Measurements from ENCODE around the gene BRAF.
"Not testable (repeated sequence)": the region's sequence is repeated elsewhere in the genome, so short reads cannot be mapped to it uniquely, and the experiment has no call there.

BRAF gene

DNA sequence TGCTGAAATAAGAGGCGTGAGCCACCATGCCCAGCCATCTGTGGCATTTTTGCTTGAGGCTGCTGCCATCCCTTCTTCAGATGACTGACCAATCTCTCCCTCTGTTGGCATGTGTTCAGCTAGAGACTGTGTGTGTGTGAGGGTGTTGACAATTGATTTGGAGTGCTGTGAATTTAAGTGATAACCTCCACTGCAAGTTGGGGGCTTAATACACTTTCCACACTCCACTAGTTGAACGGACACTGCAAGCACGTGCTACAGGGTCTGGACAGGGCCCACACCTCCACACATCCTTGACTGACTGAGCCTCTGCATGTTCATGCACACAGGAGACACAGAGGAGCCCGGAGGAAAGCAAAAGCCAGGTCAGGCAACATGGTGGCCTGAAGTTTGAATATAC is 51.3 kb downstream of the BRAF start:
- DNase-seq, result no peak

DNA sequence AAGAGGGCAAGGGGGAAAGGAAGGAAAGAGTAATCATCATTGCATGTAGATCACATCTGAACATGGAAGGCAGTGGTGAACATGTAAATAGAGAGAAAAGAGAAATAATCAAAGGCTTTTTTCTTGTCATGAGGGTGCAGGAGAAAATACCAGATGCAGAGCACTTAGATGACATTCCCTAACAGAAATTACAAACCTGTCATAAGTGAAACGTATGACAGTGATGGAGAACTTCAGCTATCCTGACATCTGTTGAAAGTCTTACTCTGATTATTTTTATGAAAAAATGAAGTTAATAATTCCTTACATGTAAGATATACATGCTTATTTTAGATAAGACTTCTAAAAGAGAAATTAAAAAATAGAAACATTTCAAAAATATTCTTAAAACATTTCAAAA is 54.7 kb downstream of the BRAF start:
- DNase-seq, result no peak

DNA sequence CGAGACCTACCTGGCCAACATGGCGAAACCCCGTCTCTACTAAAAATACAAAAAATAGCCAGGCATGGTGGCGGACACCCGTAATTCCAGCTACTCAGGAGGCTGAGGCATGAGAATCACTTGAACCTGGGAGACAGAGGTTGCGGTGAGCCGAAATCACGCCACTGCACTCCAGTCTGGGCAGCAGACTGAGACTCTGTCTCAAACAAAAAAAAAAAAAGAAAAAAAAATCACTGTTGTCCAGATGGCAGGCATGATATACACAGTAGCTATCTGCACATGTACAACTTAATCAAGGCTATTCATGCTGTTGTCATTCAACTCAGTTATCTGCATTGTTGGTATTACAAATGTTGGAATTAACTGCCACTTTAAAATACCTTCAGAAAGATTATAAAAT is 55.3 kb downstream of the BRAF start:
- DNase-seq, result no peak

DNA sequence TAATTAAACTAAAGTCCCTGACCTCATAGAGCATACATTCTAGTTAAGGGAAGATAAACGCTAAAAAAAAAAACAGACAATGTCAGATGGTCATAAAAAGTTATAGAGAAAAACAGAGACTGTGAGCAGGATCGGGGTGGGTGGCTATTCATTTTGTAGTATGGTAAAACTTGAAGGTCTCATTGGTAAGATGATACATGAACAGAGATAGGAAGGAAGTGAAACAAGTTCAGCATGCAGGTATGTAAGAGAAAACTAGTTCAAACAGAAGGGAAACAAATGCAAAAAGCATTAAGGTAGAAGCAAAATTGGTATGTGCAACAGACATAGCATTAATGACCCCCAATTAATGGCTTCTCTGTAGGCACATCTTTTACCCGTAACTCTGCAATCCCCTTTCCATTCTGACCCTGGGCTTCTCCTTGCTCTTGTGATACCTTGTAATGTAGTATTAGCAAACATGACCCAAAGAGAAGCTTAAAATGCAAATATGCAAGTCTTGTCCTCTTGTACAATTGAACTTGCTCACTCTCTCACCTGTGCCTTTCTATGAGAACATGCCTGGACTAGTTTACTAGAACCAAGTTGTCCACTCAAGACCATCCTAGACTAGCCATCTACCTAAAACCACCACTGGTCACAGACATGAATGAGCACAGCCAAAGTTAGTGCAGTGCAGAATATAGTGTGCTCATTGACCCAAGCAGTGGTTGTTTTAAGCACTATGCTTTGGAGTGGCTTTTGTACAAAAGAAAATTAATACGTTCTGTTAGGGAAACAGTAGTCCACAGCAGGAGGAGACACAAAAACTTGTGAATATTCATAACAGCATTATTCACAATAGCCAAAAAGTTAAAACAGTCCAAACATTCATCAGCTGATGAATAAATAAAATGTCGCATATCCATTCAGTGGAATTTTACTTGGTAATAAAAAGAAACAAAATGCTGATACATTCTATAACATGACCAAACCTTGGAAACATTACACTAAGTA is 57.0 kb downstream of the BRAF start:
- DNase-seq, result no peak

DNA sequence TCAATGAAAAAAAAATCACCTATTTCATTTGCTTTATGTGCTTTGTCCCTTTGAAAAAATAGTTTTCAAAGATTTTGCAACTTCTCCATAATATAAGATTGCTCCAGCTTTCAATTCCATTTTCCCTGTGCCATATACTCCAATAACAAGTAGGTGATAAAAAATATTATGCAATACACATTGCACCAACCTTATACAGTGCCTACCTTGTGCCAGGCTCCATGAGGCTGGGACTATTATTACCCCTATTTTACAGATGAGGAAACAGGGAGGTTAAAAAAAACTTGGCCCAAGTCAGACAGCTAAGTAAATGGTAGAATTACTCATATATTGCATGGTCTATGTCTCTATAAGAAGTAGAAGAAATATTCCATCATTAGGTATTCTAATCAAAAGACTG is 57.8 kb downstream of the BRAF start:
- no peak for DNase-seq

DNA sequence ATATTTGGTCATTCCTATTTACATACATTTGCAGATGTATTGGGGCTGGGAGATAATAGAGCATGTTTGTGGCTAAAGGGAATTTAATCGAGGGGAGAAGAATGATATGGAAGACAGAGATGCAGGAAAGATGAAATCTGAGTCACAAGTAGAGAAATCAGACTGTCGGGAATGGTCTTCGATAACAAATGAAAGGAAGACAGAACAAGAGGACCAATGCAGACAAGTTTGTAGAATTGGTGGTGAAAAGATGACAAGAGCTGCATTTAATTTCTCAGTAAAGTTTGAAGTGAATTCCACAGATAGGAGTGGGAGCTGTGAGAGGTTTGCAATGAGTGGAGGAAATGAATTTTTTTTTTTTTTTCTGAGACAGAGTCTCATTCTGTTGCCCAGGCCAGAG is 60.0 kb downstream of the BRAF start:
- no peak for DNase-seq

DNA sequence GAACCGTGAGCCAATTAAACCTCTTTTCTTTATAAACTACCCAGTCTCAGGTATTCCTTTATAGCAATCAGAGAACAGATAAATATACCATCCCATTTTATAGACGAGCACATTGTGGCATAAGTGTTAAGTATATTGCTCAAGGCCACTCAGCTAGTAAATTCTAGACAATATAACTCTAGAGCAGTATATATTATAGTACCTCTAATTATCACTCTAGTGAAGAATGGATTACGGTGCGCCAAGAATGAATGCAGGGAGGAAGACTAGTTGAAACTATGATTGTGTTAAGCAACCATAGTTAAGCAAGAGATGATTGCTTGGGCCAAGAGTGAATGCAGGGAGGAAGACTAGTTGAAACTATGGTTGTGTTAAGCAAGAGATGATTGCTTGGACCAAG is 60.9 kb downstream of the BRAF start:
- no peak for DNase-seq

DNA sequence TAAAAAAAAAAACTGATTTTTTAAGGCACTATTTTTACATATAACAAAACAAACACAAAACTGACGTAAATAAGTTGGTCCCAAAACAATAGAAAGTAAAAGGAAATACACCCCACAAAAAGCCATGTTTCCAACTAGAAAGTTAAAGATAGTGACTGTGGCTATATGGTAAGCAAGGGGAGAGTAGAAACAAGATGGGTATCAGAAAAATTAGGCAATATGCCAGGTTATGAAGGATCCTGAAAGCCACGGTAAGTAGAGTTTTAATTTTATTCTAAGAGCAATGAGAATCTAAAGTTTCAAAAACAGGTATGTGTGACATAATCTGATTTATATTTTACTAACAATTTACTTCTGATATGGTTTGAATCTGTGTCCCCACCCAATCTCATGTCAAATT is 61.5 kb downstream of the BRAF start:
- DNase-seq, result no peak

DNA sequence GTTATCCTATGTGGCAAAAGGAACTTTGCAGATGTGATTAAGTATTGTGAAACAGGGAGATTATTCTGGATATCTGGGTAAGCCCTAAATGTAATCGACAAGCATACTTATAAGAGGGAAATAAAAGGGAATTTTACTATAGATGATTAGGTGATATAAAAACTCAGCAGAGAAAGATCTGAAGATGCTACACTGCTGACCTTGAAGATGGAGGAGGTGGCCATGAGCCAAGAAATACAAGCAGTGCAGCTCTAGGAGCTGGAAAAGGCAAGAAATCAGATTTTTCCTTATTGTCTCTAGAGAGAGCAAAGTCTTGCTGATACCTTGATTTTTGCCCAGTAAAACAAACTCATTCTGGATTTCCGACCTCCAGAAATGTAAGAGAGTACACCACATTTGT is 67.7 kb downstream of the BRAF start:
- DNase-seq, result no peak

DNA sequence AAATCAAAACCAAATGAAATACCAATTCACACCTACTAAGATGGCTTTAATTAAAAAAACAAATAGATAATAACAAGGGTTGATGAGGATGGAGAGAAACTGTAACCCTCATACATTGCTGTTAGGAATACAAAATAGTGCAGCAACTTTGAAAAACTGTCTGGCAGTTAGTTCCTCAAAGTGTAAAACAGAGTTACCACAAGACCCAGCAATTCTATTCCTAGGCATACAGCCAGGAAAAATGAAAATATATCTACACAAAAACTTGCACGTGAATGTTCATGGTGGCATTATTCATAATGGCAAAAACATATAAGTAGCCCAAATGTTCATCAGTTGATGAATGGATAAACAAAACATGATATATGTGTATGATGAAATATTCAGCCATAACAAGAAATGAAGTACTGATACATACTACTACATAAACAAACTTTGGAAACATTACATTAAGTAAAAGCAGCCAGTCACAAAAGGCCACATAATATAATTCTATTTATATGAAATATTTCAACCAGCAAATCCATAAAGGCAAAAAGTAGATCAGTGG is 83.5 kb downstream of the BRAF start:
- peak; percentile 61 to 62 for DNase-seq

DNA sequence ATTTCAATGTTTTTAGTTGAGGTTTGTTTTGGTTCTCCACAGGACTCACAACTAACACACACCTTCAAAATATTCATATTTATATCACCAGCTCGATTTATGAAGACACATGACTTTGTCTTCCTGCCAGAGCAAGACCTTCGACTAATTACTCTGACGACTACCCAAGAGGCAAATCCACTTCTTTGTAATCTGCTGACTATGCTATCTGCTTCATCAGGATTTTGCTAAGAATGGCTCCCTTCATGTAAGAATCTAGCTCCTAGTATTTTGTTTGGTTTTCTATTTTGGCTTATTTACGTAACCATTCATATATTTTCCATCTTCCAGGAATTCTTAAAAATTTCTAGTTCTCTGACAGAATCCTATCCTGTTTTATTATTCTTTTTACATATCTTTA is 93.0 kb downstream of the BRAF start:
- no peak for DNase-seq

DNA sequence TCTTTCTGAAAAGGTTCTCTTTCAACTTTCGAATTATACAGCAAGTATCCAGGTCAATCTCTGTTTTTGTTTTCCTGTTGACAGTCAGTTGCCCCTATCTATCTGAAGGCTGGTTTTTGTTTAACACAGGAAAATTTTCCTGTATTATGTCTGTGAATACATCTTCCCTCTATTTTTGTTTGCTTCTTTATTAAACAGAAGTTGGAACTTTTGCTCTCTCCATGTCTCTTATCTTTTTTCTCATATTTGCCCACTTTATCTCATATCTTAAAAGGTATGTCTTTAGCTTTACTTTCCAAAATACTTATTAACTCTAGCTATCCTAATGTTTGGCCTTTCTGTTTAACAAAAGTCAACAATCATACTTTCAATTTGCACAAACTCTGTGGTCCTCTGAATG is 95.0 kb downstream of the BRAF start:
- no peak for DNase-seq

DNA sequence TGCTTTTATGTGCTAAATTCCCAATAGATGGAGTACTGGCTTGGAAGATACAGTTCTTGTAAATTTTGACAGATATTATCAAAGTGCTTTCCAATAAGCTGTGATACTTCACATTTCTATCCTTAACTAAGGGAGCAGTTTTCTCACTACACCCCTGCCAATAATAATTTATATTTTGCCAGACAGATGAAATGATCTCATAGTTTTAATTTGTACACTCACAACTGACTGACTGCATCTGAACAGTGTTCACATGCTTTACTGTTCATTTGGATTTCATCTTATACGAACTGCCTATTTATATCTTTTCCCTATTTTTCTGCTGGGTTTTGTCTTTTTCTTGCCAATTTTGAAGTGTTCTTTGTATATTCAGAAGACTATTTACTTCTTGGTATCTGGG is 96.0 kb downstream of the BRAF start:
- no peak for DNase-seq

DNA sequence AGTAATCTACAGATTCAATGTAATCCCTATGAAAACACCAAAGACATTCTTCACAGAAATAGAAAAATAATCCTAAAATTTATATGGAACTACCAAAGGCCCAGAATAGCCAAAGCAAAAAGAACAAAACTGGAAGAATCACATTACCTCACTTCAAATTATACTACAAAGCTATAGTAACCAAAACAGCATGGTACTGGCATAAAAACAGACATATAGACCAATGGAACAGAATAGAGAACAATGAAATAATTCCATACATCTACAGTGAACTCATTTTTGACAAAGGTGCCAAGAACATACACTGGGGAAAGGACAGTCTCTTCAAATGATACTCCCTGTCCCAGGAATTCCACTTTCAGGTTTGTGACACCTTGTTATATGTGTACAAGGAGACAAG is 107.3 kb downstream of the BRAF start:
- not testable (repeated sequence) for DNase-seq

DNA sequence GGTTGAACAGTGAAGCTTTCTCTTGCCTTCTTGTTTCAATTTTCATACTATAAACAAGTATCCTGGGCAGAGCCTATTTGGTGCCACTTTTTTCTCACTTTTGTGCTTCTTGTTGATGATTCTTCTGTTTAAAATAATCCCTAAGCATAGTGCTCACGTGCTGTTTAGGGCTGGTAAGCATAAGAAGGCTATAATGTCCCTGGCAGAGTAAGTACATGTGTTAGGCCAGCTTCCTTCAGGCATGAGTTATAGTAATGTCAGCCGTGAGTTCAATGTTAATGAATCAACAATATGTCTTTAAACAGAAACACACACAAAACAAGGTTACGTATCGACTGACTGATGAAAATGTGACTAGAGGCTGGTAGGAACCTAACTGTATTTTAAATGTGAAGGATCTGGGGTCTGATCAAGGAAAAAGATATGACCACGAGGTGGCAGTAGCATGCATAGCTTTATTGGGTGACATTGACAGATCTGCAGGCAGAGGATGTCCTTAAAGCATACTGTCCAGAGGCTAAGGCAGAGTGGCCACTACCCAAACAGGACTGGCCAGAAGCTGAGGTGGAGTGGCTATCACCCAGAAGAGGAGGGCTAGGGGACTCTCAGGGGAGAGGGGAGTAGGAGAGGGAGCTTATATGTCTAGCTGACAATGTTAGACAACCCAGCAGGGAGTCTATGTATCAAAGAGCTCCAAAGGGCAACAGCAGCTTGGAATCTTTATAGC is 113.7 kb downstream of the BRAF start:
- peak; percentile 60 to 79 for DNase-seq

DNA sequence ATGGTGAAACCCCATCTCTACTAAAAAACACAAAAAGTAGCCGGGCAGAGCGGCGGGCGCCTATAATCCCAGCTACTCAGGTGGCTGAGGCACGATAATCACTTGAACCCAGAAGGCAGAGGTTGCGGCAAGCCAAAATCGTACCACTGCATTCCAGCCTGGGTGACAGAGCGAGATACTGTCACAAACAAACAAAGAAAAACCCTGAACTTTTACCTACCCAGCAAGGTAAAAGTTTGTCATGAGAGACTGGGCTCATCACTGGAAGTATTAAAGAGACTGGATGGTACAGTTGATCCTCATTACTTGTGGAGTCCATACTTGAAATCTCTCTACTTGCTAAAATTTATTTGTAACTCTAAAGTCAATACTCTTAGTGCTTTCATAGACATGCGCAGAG is 114.3 kb downstream of the BRAF start:
- DNase-seq, result no peak

DNA sequence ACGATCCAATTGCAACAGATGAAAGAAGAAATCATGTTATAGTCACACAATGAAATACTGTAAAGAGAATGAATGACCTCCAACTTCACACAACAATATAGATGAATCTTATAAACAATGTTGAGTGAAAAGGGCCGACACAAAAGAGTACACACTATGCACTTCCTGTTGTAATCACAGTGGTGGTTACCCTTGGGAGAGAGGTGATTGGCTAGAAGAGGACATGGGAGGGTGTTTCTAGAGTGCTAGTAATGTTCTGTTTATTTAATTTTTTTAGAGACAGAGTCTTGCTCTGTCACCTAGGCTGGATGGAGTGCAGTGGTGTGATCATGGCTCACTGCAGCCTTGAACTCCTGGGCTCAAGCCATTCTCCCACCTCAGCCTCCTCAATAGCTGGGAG is 145.8 kb downstream of the BRAF start:
- DNase-seq, result no peak

DNA sequence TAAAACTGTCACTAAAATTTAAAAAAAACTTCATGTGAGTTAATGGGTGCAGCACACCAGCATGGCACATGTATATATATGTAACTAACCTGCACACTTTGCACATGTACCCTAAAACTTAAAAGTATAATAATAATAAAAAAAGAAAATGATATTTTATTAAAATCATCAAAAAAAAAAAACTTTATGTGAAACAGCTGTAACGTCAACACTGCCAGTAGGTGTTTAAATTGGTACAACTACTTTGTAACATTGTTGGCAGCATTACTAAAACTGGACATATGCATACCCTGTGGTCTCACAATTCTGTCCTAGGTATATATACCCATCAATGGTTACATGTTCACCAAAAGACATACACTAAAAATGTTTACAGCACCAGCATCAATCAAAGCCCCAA is 146.2 kb downstream of the BRAF start:
- DNase-seq, result no peak

DNA sequence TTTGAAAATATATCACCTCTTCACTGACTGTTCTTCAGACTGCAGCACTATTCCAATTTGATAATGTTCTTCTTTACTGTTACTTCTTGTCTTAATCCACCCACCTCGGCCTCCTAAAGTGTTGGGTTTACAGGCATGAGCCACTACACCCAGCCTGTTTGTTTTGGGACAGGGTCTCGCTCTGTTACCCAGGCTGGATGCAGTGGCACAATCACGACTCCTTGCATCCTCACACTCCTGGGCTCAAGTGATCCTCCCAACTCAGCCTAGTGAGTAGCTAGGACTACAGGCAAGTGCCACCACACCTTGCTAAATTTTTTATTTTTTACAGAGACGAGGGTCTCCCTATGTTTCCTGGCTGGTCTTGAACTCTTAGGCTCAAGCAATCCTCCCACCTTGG is 150.4 kb downstream of the BRAF start:
- no peak for DNase-seq

DNA sequence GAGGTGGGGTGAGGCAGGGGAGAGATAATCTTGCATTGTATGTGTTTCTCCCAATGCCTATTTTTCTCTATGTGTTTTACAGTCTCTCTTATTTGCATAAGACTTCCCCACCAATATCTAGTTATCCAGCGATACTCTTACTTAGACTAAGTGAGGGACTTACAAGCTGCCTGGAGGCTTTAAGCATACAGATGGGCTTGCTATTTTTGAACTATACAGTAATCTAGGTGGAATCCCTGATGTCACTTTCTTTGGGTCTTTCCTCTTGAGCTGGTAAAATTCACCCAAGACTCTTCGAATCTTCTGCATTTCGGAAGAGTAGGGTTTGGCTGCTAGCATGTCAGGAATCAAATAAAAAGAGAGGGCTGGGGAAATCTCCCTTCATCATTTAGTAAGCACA is 151.6 kb downstream of the BRAF start:
- DNase-seq, result no peak

DNA sequence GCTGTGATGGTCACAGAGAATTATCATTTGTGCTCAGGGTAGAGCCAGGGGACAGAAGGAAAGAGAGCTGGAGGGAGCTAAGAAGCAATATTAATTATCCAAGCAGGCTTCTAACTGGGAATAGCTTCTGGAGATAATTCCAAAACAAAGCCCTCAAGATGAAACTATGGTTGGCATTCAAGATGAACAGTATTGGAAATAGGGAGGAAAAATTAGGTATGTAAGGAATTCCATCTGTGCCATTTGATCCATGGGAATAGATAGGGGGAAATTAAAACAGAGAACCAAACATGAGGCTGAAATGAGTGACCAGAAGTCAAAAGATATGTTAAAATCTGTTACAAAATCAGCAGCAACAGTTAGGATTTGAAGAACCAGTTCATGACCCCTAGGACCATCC is 152.9 kb downstream of the BRAF start:
- DNase-seq, result no peak

DNA sequence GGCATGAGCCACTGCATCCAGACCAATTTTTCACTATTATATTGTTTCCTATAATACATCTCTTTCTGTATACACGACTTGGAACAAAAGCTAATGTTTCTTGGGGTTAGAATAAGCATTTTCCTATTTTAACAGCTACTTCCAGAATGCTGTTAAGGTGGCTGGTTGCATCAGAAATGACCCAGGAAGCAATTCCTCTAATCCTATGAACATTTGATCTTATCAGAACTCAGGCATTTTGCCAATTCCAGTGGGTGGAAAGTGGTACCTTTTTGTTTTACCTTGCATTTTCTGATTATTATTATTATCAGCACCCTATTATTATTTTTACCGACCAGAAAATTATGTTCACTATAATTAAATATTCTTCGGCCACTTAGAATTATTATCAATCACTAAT is 154.9 kb downstream of the BRAF start:
- DNase-seq, result no peak

DNA sequence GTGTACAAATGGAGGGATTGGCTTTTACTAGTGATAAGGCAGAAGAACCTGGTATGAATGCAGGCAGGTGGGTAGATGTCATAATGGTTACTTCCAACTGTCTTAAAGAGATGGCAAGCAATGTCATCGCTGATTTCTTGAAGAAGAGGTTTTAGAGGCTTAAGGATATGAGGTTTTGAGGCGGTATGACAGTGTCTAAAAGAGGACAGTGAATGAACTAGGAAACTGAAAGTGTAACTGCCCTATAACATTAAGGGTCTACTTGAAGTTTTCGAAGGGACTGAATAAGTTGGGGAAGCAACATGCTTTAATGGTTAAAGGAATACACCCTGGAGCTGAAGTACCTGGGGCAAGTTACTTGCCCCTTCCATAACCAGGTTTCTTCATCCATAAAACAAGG is 157.3 kb downstream of the BRAF start:
- no peak for DNase-seq

DNA sequence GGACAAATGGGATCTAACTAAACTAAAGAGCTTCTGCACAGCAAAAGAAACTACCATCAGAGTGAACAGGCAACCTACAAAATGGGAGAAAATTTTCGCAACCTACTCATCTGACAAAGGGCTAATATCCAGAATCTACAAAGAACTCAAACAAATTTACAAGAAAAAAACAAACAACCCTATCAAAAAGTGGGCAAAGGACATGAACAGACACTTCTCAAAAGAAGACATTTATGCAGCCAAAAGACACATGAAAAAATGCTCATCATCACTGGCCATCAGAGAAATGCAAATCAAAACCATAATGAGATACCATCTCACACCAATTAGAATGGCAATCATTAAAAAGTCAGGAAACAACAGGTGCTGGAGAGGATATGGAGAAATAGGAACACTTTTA is 159.3 kb downstream of the BRAF start:
- DNase-seq, result not testable (repeated sequence)

Measured in Kasumi-1 (cell line).